ENCODE results near the gene LACC1. TPM values are rescaled to one million over a fixed set of nuclear protein-coding genes. Genes with fewer than 3 reads are reported as not detected.

The LACC1 gene
- total RNA-seq, 1 donor from 2014 or later, result 4.9 TPM

- no peak for TF ChIP-seq CTCF (IDR thresholded peaks at IDR 0.05)
- H3K9me3 Mint-ChIP-seq, result no peaks in the 10 kb centered on the region
- peak overlapping the region; percentile 93 for H3K4me3 Mint-ChIP-seq
- CTCF ChIA-PET, result interaction anchor here (1.5 kb wide), 1 partner anchor 906 kb away, joined by 3 read pairs; no protein-coding TSS in a partner anchor
- DNase-seq (no peak), ATAC-seq (ENCODE audit: low read depth) (no peak)
- intact Hi-C loops (cut with micrococcal nuclease), result loop anchor here (1.0 to 5.0 kb wide), 4 partner anchors 885 to 1830 kb away; partner anchors contain the start of genes AKAP11, DGKH and EPSTI1
- peaks cover 3% of the 10 kb centered on the region for H3K36me3 Mint-ChIP-seq (ENCODE audit: low read depth)
- H3K27me3 Mint-ChIP-seq, result no peaks in the 10 kb centered on the region
- POLR2A ChIA-PET, result no interaction called here
- H3K27ac Mint-ChIP-seq, result peak overlapping the region; percentile 93
- peaks cover 32% of the 10 kb centered on the region for H3K4me1 Mint-ChIP-seq
These were observed 2.4 kb upstream of the LACC1 start for GRCh38 chr13:43877326-43877725.

GRCh38 chr13:43877766-43878165, 1.9 kb upstream of the LACC1 start:
- H3K4me1 Mint-ChIP-seq, result peaks cover 32% of the 10 kb centered on the region
- peak overlapping the region; percentile 93 for H3K4me3 Mint-ChIP-seq
- CTCF ChIA-PET, result interaction anchor here (1.5 kb wide), 1 partner anchor 906 kb away, joined by 3 read pairs; no protein-coding TSS in a partner anchor
- DNase-seq (no peak), ATAC-seq (ENCODE audit: low read depth) (no peak)
- peak overlapping the region; percentile 93 for H3K27ac Mint-ChIP-seq
- POLR2A ChIA-PET, result interaction anchor here (2.3 kb wide), 1 partner anchor 264 kb away, joined by 12 read pairs; no protein-coding TSS in a partner anchor
- intact Hi-C loops (cut with micrococcal nuclease), result loop anchor here (1.0 to 5.0 kb wide), 5 partner anchors 885 to 1830 kb away; partner anchors contain the start of genes AKAP11, DGKH, EPSTI1 and GPALPP1
- H3K9me3 Mint-ChIP-seq, result no peaks in the 10 kb centered on the region
- no peaks in the 10 kb centered on the region for H3K27me3 Mint-ChIP-seq
- peaks cover 3% of the 10 kb centered on the region for H3K36me3 Mint-ChIP-seq (ENCODE audit: low read depth)
- TF ChIP-seq CTCF (IDR thresholded peaks at IDR 0.05), result no peak

GRCh38 chr13:43878892-43879754, 581 bp upstream of the LACC1 start, which contains the start of gene CCDC122:
TSS of gene CCDC122 (minus strand) at chr13:43879740. CDS start at chr13:43869376, 10,364 bp downstream.
- intact Hi-C loops (cut with micrococcal nuclease), result loop anchor here (1.0 to 5.0 kb wide), 8 partner anchors 263 to 1832 kb away; partner anchors contain the start of genes AKAP11, DGKH, GPALPP1 and NUFIP1
- H3K36me3 Mint-ChIP-seq (ENCODE audit: low read depth), result peaks cover 3% of the 10 kb centered on the region
- ChIA-PET POLR2A (interaction anchor here (0.6 to 2.3 kb wide), 13 partner anchors 12 to 1607 kb away, joined by 3 to 12 read pairs (median 4); partner anchors contain the start of genes AKAP11, EPSTI1 and TPT1), CTCF (interaction anchor here (1.5 kb wide), 1 partner anchor 907 kb away, joined by 3 read pairs; no protein-coding TSS in a partner anchor)
- peak; percentile 83 for DNase-seq
- TF ChIP-seq CTCF (IDR thresholded peaks at IDR 0.05), result no peak
- peak within 1 kb of the TSS; percentile 93 for H3K4me3 Mint-ChIP-seq
- H3K9me3 Mint-ChIP-seq, result no peaks in the 10 kb centered on the region
- H3K27ac Mint-ChIP-seq, result peak within 1 kb of the TSS; percentile 93
- peaks cover 32% of the 10 kb centered on the region for H3K4me1 Mint-ChIP-seq
- peak; percentile 86 for ATAC-seq (ENCODE audit: low read depth)
- no peaks in the 10 kb centered on the region for H3K27me3 Mint-ChIP-seq

GRCh38 chr13:43880214-43880855, 631 bp downstream of the LACC1 start:
- POLR2A ChIA-PET, result interaction anchor here (0.6 to 2.1 kb wide), 5 partner anchors 11 to 1226 kb away, joined by 3 to 12 read pairs (median 4); no protein-coding TSS in a partner anchor
- CTCF ChIA-PET, result no interaction called here
- peaks cover 3% of the 10 kb centered on the region for H3K36me3 Mint-ChIP-seq (ENCODE audit: low read depth)

More at GRCh38 chr13:43880214-43880855, 631 bp downstream of the LACC1 start:
- Mint-ChIP-seq H3K27me3 (no peaks in the 10 kb centered on the region), H3K27ac (peak overlapping the region; percentile 93), H3K4me1 (peaks cover 30% of the 10 kb centered on the region), H3K9me3 (no peaks in the 10 kb centered on the region), H3K4me3 (peak overlapping the region; percentile 93)
- intact Hi-C loops (cut with micrococcal nuclease), result loop anchor here (1.0 kb wide), 1 partner anchor 12 kb away; no protein-coding TSS in a partner anchor
- DNase-seq (no peak), ATAC-seq (ENCODE audit: low read depth) (no peak)
- TF ChIP-seq CTCF (IDR thresholded peaks at IDR 0.05), result no peak

All from activated B cell treated with CpG ODN at 0.5 μM for 24 hours (primary cell).